ENCODE measurements around the gene ME1.
"Not testable (repeated sequence)": the region's sequence is repeated elsewhere in the genome, so short reads cannot be mapped to it uniquely, and the experiment has no call there.

The ME1 gene

DNA sequence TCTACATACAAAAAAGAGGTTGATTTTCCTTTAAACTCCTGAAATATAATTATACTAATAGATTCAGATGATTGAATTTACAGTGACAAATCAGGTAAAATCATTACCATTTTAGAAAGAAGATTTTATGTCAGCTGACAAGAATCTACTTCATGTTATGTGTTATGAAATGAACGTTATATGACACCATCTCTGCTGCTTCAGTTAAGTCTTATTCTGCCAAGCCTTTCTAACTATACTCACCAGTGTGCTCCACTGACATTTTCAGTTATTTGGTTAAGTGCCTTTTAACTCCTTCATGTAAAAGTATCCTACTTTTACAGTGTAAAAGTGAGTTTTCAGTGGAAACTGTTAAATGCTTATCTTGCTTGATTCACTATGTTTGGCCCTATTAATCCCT is 157.3 kb downstream of the ME1 start:
- peaks cover 7% of the 10 kb centered on the region for H3K27me3 Mint-ChIP-seq
- H3K9me3 Mint-ChIP-seq (ENCODE audit: low read depth): no peaks in the 10 kb centered on the region
- no peak overlapping the region for H3K27ac Mint-ChIP-seq
- H3K4me1 Mint-ChIP-seq (ENCODE audit: low read depth): no peaks in the 10 kb centered on the region
- H3K36me3 Mint-ChIP-seq: no peaks in the 10 kb centered on the region
- no peak overlapping the region for H3K4me3 Mint-ChIP-seq

- H3K4me1 Mint-ChIP-seq (ENCODE audit: low read depth): no peaks in the 10 kb centered on the region
These were observed 159.7 kb downstream of the ME1 start for GRCh38 chr6:83270971-83271719.

GRCh38 chr6:83265384-83265783 is 165.5 kb downstream of the ME1 start:
- no peaks in the 10 kb centered on the region for H3K36me3 Mint-ChIP-seq
- H3K4me3 Mint-ChIP-seq: no peak overlapping the region
- no peak overlapping the region for H3K27ac Mint-ChIP-seq
- no peaks in the 10 kb centered on the region for H3K4me1 Mint-ChIP-seq (ENCODE audit: low read depth)
- H3K9me3 Mint-ChIP-seq (ENCODE audit: low read depth): no peaks in the 10 kb centered on the region
- H3K27me3 Mint-ChIP-seq: peaks cover 3% of the 10 kb centered on the region

More at GRCh38 chr6:83270971-83271719, 159.7 kb downstream of the ME1 start:
- Mint-ChIP-seq H3K27me3 (no peaks in the 10 kb centered on the region), H3K9me3 (ENCODE audit: low read depth) (no peaks in the 10 kb centered on the region), H3K36me3 (no peaks in the 10 kb centered on the region), H3K27ac (no peak overlapping the region), H3K4me3 (no peak overlapping the region)

DNA sequence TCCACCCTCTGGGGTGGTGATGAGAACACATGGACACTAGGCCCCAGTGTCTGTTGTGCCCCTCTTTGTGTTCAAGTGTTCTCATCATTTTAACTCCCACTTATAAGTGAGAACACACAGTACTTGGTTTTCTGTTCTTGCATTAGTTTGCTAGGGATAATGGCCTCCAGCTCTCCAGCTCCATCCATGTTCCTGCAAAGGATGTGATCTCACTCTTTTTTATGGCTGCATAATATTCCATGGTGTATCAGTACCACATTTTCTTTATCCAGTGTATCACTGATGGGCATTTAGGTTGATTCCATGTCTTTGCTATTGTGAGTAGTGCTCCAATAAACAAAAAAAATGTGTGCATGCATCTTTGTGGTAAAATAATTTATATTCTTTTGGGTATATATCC is 170.3 kb downstream of the ME1 start:
- Mint-ChIP-seq H3K27ac (no peak overlapping the region), H3K27me3 (peaks cover 3% of the 10 kb centered on the region), H3K4me3 (no peak overlapping the region), H3K36me3 (no peaks in the 10 kb centered on the region), H3K4me1 (ENCODE audit: low read depth) (no peaks in the 10 kb centered on the region), H3K9me3 (ENCODE audit: low read depth) (no peaks in the 10 kb centered on the region)

DNA sequence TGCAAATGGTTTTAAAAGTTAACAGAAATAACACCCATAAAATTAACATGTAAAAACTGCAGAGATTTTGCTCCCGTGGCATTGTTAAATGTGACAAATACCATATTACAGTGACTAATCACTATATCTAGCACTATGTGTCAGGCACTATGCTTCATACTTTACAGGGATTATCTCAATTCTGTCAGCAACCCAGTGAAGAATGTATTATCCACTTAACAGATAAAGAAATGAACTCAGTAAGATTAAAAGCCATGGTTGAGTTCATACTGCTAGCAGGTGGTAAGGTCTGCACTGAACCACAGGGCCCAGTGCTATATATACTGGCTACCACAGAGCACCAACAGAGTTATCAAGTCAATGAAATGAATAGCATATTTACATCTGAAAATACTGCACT is 172.3 kb downstream of the ME1 start:
- no peaks in the 10 kb centered on the region for H3K4me1 Mint-ChIP-seq (ENCODE audit: low read depth)
- H3K36me3 Mint-ChIP-seq: no peaks in the 10 kb centered on the region
- H3K4me3 Mint-ChIP-seq: no peak overlapping the region

GRCh38 chr6:83257791-83258190 is 173.1 kb downstream of the ME1 start:
- no peak overlapping the region for H3K27ac Mint-ChIP-seq
- no peaks in the 10 kb centered on the region for H3K9me3 Mint-ChIP-seq (ENCODE audit: low read depth)
- no peak overlapping the region for H3K4me3 Mint-ChIP-seq
- no peaks in the 10 kb centered on the region for H3K4me1 Mint-ChIP-seq (ENCODE audit: low read depth)
- peaks cover 3% of the 10 kb centered on the region for H3K27me3 Mint-ChIP-seq
- H3K36me3 Mint-ChIP-seq: no peaks in the 10 kb centered on the region

More for the DNA sequence above, 172.3 kb downstream of the ME1 start:
- Mint-ChIP-seq H3K9me3 (ENCODE audit: low read depth) (no peaks in the 10 kb centered on the region), H3K27me3 (peaks cover 3% of the 10 kb centered on the region), H3K27ac (no peak overlapping the region)

- not testable (repeated sequence) for H3K4me3 Mint-ChIP-seq; H3K27me3 Mint-ChIP-seq; H3K9me3 Mint-ChIP-seq (ENCODE audit: low read depth); H3K36me3 Mint-ChIP-seq; H3K27ac Mint-ChIP-seq; H3K4me1 Mint-ChIP-seq (ENCODE audit: low read depth)
These were observed 174.1 kb downstream of the ME1 start for GRCh38 chr6:83256719-83257118.

DNA sequence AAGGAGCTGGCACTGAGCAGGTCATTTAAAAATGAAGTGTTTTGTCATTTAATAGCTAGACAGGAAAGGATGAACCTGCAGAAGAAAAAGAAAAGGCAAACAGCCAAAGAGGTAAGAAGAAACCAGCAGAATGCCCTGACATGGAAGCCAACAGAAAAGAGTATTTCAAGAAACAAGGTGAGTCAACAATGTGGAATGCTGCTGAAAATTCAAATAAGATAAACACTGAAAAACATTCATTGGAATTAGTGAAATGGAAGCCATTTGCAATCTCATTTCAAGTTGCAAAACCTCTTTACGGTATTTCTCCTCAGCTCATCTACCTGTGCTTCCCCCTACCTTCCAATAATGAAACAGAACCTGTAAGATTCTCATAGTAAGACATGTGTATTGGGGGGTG is 178.1 kb downstream of the ME1 start:
- no peaks in the 10 kb centered on the region for H3K36me3 Mint-ChIP-seq
- no peaks in the 10 kb centered on the region for H3K9me3 Mint-ChIP-seq (ENCODE audit: low read depth)
- no peaks in the 10 kb centered on the region for H3K4me1 Mint-ChIP-seq (ENCODE audit: low read depth)
- H3K27ac Mint-ChIP-seq: no peak overlapping the region
- H3K4me3 Mint-ChIP-seq: no peak overlapping the region
- peaks cover 10% of the 10 kb centered on the region for H3K27me3 Mint-ChIP-seq

GRCh38 chr6:83250235-83250634 is 180.6 kb downstream of the ME1 start:
- H3K36me3 Mint-ChIP-seq: no peaks in the 10 kb centered on the region
- no peaks in the 10 kb centered on the region for H3K9me3 Mint-ChIP-seq (ENCODE audit: low read depth)
- H3K27me3 Mint-ChIP-seq: peaks cover 10% of the 10 kb centered on the region
- H3K27ac Mint-ChIP-seq: no peak overlapping the region
- H3K4me1 Mint-ChIP-seq (ENCODE audit: low read depth): no peaks in the 10 kb centered on the region
- H3K4me3 Mint-ChIP-seq: no peak overlapping the region

GRCh38 chr6:83247471-83247870 is 183.4 kb downstream of the ME1 start:
- H3K9me3 Mint-ChIP-seq (ENCODE audit: low read depth): no peaks in the 10 kb centered on the region
- no peaks in the 10 kb centered on the region for H3K36me3 Mint-ChIP-seq
- H3K4me1 Mint-ChIP-seq (ENCODE audit: low read depth): no peaks in the 10 kb centered on the region
- no peak overlapping the region for H3K4me3 Mint-ChIP-seq
- H3K27me3 Mint-ChIP-seq: peaks cover 11% of the 10 kb centered on the region
- H3K27ac Mint-ChIP-seq: no peak overlapping the region

DNA sequence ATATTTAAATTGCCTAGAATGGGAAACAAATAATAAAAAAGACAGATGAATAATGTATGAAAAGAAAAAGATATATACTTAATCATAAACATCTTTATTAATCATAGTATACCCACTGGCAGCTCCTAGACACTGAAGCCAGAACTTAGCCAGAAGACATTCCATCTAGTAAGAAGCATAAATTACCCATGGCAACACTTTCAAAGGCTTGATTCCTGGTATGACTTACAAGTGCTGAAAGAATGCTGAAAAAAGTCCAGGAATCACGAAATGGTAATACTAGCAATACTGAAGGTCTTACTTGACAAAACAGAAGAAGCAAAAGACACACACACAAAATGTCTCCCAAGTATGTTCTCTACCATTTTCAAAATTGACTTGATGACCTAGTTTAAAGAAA is 199.7 kb downstream of the ME1 start:
- H3K4me3 Mint-ChIP-seq: no peak overlapping the region
- H3K4me1 Mint-ChIP-seq (ENCODE audit: low read depth): no peaks in the 10 kb centered on the region
- peaks cover 5% of the 10 kb centered on the region for H3K27me3 Mint-ChIP-seq
- H3K27ac Mint-ChIP-seq: no peak overlapping the region
- H3K36me3 Mint-ChIP-seq: no peaks in the 10 kb centered on the region
- H3K9me3 Mint-ChIP-seq (ENCODE audit: low read depth): no peaks in the 10 kb centered on the region

- Mint-ChIP-seq H3K27me3 (no peaks in the 10 kb centered on the region), H3K36me3 (no peaks in the 10 kb centered on the region)
These were observed 204.3 kb downstream of the ME1 start for GRCh38 chr6:83226517-83226916.

DNA sequence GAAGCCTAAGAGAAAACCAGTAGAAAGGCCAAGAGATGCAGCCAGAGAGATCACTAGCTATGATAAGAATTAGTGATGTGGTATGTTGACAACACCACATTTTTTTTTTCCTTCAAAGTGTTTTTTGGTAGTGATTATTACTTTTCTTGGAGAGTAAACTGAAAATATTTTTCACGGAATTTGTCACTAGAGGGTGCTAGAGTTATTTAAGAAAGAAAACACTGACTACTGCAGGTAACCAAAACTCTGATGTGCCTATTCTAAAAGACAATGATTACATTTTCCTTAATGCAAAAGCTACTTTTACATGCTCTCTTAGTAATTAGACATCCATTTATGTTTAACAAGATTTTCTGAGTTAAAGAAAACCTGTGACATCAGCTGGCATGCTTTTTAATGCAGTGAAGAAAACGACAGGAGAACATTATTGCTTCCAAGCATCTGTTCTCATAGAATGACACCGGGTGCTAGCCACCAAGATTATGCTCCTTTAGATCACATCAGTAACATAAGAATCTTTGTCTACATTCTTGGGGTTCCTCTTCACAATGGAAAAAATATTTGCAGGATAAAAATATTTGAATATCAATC is 208.9 kb downstream of the ME1 start:
- H3K4me3 Mint-ChIP-seq: no peak overlapping the region
- no peaks in the 10 kb centered on the region for H3K4me1 Mint-ChIP-seq (ENCODE audit: low read depth)
- no peaks in the 10 kb centered on the region for H3K27me3 Mint-ChIP-seq
- H3K27ac Mint-ChIP-seq: no peak overlapping the region
- H3K36me3 Mint-ChIP-seq: no peaks in the 10 kb centered on the region
- H3K9me3 Mint-ChIP-seq (ENCODE audit: low read depth): no peaks in the 10 kb centered on the region

More at GRCh38 chr6:83226517-83226916, 204.3 kb downstream of the ME1 start:
- Mint-ChIP-seq H3K4me1 (ENCODE audit: low read depth) (no peaks in the 10 kb centered on the region), H3K27ac (no peak overlapping the region), H3K9me3 (ENCODE audit: low read depth) (no peaks in the 10 kb centered on the region), H3K4me3 (no peak overlapping the region)

DNA sequence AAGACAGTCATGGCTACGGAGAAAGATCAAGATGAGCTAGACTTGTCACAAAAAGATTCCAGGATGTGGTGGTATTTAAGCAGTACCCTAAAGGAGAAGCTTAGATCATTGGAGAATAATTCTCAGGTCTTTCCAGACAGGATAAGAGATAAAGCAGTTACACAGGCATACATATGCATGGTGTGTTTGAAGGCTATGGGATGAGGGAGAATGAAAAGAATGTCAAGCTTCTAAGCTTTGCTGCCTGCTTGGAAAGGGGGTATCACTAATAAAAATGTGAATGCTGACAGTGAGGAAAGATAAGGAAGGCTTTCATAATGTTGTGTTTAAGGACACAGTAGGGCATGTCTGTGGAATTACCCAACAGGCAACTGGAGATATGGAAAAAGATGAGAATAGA is 209.6 kb downstream of the ME1 start:
- no peaks in the 10 kb centered on the region for H3K27me3 Mint-ChIP-seq
- H3K27ac Mint-ChIP-seq: no peak overlapping the region
- H3K4me1 Mint-ChIP-seq (ENCODE audit: low read depth): no peaks in the 10 kb centered on the region
- H3K9me3 Mint-ChIP-seq (ENCODE audit: low read depth): no peaks in the 10 kb centered on the region
- H3K4me3 Mint-ChIP-seq: no peak overlapping the region
- H3K36me3 Mint-ChIP-seq: no peaks in the 10 kb centered on the region

DNA sequence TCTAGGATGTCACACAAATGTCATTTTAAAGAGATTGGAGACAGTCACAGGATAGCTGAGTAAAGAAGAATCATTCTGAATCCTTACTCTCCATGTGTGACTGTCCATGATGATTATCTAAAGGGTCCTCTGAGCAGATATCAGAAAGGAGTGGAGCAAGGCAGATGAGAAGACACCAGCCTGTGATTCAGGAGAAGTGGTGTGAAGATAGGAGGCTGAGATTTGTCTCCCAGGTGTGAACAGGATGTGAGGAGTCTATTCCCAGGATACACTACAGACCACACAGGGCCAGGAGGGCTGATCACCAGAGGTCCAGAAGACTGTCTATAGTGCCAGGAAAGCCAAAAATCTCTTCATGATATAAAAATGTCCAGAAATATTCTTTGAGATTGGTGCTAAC is 210.7 kb downstream of the ME1 start:
- no peaks in the 10 kb centered on the region for H3K27me3 Mint-ChIP-seq
- no peaks in the 10 kb centered on the region for H3K36me3 Mint-ChIP-seq
- no peak overlapping the region for H3K27ac Mint-ChIP-seq
- H3K9me3 Mint-ChIP-seq (ENCODE audit: low read depth): no peaks in the 10 kb centered on the region
- H3K4me3 Mint-ChIP-seq: no peak overlapping the region
- no peaks in the 10 kb centered on the region for H3K4me1 Mint-ChIP-seq (ENCODE audit: low read depth)

DNA sequence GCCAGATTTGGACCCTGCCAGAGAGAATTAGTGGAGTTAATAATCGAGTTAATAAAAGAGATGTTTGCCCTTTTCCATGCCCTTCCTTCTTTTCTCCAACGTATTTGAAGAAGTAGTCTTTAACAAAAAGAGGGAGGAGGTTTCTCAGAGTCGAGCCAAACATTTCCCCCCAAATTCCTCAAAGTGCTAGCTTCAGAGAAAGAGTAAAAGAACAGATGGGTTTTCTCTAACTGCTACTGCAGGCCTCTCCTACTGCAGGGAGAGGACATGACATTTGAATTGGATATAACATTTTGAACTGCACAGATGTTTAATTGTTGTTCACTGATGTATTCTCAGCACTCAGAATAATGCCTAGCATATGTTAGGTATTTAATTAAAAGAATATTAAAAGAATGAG is 212.2 kb downstream of the ME1 start:
- no peaks in the 10 kb centered on the region for H3K9me3 Mint-ChIP-seq (ENCODE audit: low read depth)
- H3K4me3 Mint-ChIP-seq: no peak overlapping the region
- no peak overlapping the region for H3K27ac Mint-ChIP-seq

More for the DNA sequence above, 212.2 kb downstream of the ME1 start:
- Mint-ChIP-seq H3K36me3 (no peaks in the 10 kb centered on the region), H3K27me3 (no peaks in the 10 kb centered on the region), H3K4me1 (ENCODE audit: low read depth) (no peaks in the 10 kb centered on the region)

Measured in activated naive CD8-positive, alpha-beta T cell (primary cell).